HG02610 (cell line): ENCODE measurements around the gene SCRN2.

ENCODE experiments used
- ATAC-seq: cut with Tn5 transposase; IDR thresholded peaks from one replicate; pipeline ENCODE4 v1.9.1; 2021; ENCODE audit warnings: mild to moderate bottlenecking, moderate library complexity; ENCODE audit not compliant: unreplicated experiment

Gene SCRN2

GRCh38 chr17:47872019-47872650 lies 31.1 kb upstream of the SCRN2 start:
- ATAC-seq = no peak

GRCh38 chr17:47871048-47871447 lies 30.0 kb upstream of the SCRN2 start:
- no peak for ATAC-seq

- no peak for ATAC-seq
These were observed 29.0 kb upstream of the SCRN2 start for GRCh38 chr17:47870056-47870455.

GRCh38 chr17:47869114-47869513 lies 28.0 kb upstream of the SCRN2 start:
- no peak for ATAC-seq

GRCh38 chr17:47867813-47868533 lies 26.9 kb upstream of the SCRN2 start:
- no peak for ATAC-seq

GRCh38 chr17:47866941-47867340 lies 25.9 kb upstream of the SCRN2 start:
- no peak for ATAC-seq

GRCh38 chr17:47864791-47865216 lies 23.7 kb upstream of the SCRN2 start:
- ATAC-seq = no peak

- ATAC-seq = no peak
These were observed 21.8 kb upstream of the SCRN2 start for GRCh38 chr17:47862621-47863440.

GRCh38 chr17:47860386-47860785 lies 19.3 kb upstream of the SCRN2 start:
- no peak for ATAC-seq

- no peak for ATAC-seq
These were observed 16.7 kb upstream of the SCRN2 start for GRCh38 chr17:47857551-47858455.

GRCh38 chr17:47856830-47857229 lies 15.8 kb upstream of the SCRN2 start:
- no peak for ATAC-seq

GRCh38 chr17:47855737-47856136 lies 14.7 kb upstream of the SCRN2 start:
- no peak for ATAC-seq

GRCh38 chr17:47853616-47854015 lies 12.5 kb upstream of the SCRN2 start:
- ATAC-seq = no peak

GRCh38 chr17:47852113-47852949 lies 11.3 kb upstream of the SCRN2 start:
- no peak for ATAC-seq

GRCh38 chr17:47851764-47852112 lies 10.7 kb upstream of the SCRN2 start:
- ATAC-seq = no peak

- ATAC-seq = no peak
These were observed 9.9 kb upstream of the SCRN2 start, which contains the start of gene SP6 for GRCh38 chr17:47850692-47851573. Gene SP6 (minus strand): TSS chr17:47851163. CDS start chr17:47848429, 2,734 bp downstream.

GRCh38 chr17:47850373-47850691 lies 9.3 kb upstream of the SCRN2 start:
- no peak for ATAC-seq

GRCh38 chr17:47848198-47848513 lies 7.1 kb upstream of the SCRN2 start:
- ATAC-seq = no peak
